ENCODE measurements around the gene GCLC. TPM values are rescaled to one million over a fixed set of nuclear protein-coding genes. Genes with fewer than 3 reads are reported as not detected.

GCLC gene
- total and polyA plus RNA-seq, 9 of the 15 experiments (the other 6 are each of a cell fraction or from before 2014, with no cell fraction given), result 3.9 to 20.0 (median 9.4) TPM

GRCh38 chr6:53547811-53548496 lies 3.1 kb upstream of the GCLC start (continued):
- TF ChIP-seq NKRF (IDR thresholded peaks at IDR 0.05; ENCODE audit: borderline replicate concordance) (peak; percentile 41; the same call in 1 of the 2 replicates), ZNF584 (CRISPR knock-in tag; IDR thresholded peaks at IDR 0.05; ENCODE audit: low read depth) (no peak), TCF7 (IDR thresholded peaks at IDR 0.05; ENCODE audit: borderline replicate concordance) (no peak), SMAD3 (CRISPR knock-in tag; conservative IDR thresholded peaks at IDR 0.05) (no peak), CREBBP (IDR thresholded peaks at IDR 0.05; ENCODE audit: low read depth, low read length) (no peak), KDM5B (IDR thresholded peaks at IDR 0.05; ENCODE audit: insufficient replicate concordance, low read depth, low read length) (no peak), STAT6 (CRISPR knock-in tag; IDR thresholded peaks at IDR 0.05) (no peak), RAD21 (CRISPR knock-in tag; conservative IDR thresholded peaks at IDR 0.05 in 1 of 2, IDR thresholded peaks at IDR 0.05 in 1 of 2) (peak; percentile 42 to 62; a peak in 3 of 4 replicates), ZNF57 (CRISPR knock-in tag; IDR thresholded peaks at IDR 0.05) (no peak)
- TF ChIP-seq, protein P1, sequence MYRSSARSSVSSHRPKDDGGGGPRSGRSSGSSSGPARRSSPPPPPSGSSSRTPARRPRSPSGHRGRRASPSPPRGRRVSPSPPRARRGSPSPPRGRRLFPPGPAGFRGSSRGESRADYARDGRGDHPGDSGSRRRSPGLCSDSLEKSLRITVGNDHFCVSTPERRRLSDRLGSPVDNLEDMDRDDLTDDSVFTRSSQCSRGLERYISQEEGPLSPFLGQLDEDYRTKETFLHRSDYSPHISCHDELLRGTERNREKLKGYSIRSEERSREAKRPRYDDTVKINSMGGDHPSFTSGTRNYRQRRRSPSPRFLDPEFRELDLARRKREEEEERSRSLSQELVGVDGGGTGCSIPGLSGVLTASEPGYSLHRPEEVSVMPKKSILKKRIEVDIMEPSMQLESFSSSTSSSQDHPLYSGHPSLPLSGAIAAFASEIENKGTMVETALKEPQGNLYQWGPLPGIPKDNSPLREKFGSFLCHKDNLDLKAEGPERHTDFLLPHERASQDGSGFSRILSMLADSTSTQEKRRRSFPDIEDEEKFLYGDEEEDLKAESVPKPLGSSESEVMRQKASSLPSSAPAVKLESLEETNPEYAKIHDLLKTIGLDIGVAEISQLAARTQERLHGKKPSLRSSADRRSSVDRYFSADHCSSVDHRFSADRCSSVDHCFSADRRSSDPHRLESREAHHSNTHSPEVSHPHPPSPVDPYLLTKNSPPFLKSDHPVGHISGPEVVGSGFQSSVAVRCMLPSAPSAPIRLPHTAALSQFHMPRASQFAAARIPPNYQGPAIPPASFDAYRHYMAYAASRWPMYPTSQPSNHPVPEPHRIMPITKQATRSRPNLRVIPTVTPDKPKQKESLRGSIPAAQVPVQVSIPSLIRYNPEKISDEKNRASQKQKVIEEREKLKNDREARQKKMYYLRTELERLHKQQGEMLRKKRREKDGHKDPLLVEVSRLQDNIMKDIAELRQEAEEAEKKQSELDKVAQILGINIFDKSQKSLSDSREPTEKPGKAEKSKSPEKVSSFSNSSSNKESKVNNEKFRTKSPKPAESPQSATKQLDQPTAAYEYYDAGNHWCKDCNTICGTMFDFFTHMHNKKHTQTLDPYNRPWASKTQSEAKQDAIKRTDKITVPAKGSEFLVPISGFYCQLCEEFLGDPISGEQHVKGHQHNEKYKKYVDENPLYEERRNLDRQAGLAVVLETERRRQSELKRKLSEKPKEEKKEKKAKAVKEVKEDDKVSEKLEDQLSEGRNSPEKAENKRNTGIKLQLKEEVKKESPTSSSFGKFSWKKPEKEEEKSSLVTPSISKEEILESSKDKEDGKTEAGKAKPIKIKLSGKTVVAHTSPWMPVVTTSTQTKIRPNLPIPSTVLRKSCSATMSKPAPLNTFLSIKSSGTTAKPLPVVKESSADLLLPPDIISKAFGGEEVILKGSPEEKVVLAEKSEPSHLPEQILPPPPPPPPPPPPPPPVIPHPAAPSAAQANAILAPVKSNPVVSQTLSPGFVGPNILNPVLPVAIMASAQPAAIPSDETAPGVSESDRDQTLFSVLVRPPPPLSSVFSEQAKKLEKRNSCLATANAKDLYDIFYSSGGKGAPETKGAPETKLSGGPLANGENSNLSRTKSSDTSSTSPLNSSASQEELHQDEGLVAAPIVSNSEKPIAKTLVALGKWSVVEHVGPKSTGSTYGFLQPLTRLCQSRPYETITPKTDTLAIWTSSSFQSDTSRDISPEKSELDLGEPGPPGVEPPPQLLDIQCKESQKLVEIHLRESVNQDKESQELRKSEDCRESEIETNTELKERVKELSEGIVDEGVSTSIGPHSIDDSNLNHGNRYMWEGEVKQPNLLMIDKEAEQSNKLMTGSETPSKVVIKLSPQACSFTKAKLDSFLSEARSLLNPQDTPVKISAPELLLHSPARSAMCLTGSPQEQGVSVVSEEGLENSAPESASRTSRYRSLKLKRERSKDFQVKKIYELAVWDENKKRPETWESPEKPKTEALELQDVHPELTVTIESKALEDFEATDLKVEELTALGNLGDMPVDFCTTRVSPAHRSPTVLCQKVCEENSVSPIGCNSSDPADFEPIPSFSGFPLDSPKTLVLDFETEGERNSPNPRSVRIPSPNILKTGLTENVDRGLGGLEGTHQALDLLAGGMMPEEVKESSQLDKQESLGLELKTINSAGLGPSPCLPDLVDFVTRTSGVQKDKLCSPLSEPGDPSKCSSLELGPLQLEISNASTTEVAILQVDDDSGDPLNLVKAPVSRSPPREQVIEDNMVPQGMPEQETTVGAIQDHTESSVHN (IDR thresholded peaks at IDR 0.05; ENCODE audit: borderline replicate concordance in 1 of 2, low read depth in 1 of 2), result no peak
- TF ChIP-seq, protein P2, sequence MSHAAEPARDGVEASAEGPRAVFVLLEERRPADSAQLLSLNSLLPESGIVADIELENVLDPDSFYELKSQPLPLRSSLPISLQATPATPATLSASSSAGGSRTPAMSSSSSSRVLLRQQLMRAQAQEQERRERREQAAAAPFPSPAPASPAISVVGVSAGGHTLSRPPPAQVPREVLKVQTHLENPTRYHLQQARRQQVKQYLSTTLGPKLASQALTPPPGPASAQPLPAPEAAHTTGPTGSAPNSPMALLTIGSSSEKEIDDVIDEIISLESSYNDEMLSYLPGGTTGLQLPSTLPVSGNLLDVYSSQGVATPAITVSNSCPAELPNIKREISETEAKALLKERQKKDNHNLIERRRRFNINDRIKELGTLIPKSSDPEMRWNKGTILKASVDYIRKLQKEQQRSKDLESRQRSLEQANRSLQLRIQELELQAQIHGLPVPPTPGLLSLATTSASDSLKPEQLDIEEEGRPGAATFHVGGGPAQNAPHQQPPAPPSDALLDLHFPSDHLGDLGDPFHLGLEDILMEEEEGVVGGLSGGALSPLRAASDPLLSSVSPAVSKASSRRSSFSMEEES (CRISPR knock-in tag; IDR thresholded peaks at IDR 0.05), result peak; percentile 91

All from K562 (cell line).